Measurements from ENCODE around the gene SRSF11.

DNA sequence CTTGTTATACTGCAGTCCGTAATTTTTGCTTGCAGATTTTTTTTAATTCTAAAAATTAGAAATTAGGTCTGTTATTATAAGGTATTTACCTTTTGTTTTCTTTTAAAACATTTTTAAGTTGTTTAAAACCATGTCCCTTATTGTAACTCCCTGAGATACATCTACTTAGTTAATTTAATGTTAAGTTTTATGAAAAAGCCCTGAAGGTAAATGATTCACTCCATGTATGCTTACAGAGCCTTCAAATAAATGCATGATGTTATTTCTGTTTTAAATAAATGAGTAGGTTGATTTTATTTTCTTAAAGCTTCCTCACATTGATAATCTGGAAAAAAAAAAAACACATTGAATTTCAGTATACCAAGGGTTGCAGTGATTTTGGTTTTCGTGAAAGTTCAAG is 7.5 kb downstream of the SRSF11 start:
- TF ChIP-seq CTCF (IDR thresholded peaks at IDR 0.05; ENCODE audit: borderline replicate concordance, extremely low read depth, low read length, poor library complexity, severe bottlenecking) = no peak
- TF ChIP-seq EZH2 (IDR thresholded peaks at IDR 0.05; ENCODE audit: borderline replicate concordance, low read depth, low read length, severe bottlenecking) = no peak

All from DND-41 (cell line).